Keratinocyte (primary cell): ENCODE results near the gene RNF115.

Experiments
- CTCF ChIP-seq, 3 experiments: IDR thresholded peaks in 1 of 3; conservative IDR thresholded peaks in 1 of 3; optimal IDR thresholded peaks in 1 of 3; 2 replicates in 2 of 3; 3 replicates in 1 of 3; pipeline versions ENCODE3 to v1.5.1; 2011; ENCODE audit warnings: low read length in 3 of 3, mild to moderate bottlenecking in 3 of 3, moderate library complexity in 2 of 3, control low read depth in 1 of 3, inconsistent platforms in 1 of 3; ENCODE audit not compliant: insufficient read depth in 2 of 3; ENCODE audit errors: extremely low read depth in 1 of 3
- EZH2 ChIP-seq: IDR thresholded peaks from one replicate; pipeline ENCODE4 v1.6.1; 2012; ENCODE audit warnings: inconsistent platforms, mild to moderate bottlenecking, low read length, moderate library complexity

- no peak for TF ChIP-seq CTCF (optimal IDR thresholded peaks at IDR 0.05 in 1 of 3, IDR thresholded peaks at IDR 0.05 in 1 of 3, conservative IDR thresholded peaks at IDR 0.05 in 1 of 3; ENCODE audit: extremely low read depth in 1 of 3, insufficient read depth in 2 of 3, low read length in 3 of 3)
- no peak for TF ChIP-seq EZH2
Measured at GRCh38 chr1:145806408-145806807, 17.5 kb downstream of the RNF115 start.
